HCT116 (cell line): ENCODE measurements around the gene TMTC1. TPM values are rescaled to one million over a fixed set of nuclear protein-coding genes. Genes with fewer than 3 reads are reported as not detected.

Experiments
- ATAC-seq: fragments of 200-7000 bp; cut with Tn5 transposase; 2 replicates; pipeline ENCODE4 v1.9.1; 2020; ENCODE audit warnings: mild to moderate bottlenecking, moderate library complexity
- BruUV-seq: library from RNA; stranded (reverse); fragments of 400-500 nt; replicated peaks from 2 replicates; lab custom pipeline; 2021; lab: Mats Ljungman, UMichigan
- CTCF ChIA-PET: fragments of 300-600 bp; sonication (Branson Sonifier 250); formaldehyde crosslinking; loops from one replicate; lab custom pipeline; 2021; ENCODE audit warnings: antibody characterized with exemption; lab: Charles Lee
- POLR2A ChIA-PET: fragments of 300-600, 350-600 bp; sonication (Branson Sonifier 250); formaldehyde crosslinking; loops from one replicate; lab custom pipeline; 2021; ENCODE audit warnings: antibody characterized with exemption; lab: Charles Lee
- RAD21 ChIA-PET, 2 experiments: fragments of 300-600 bp; sonication (Branson Sonifier 250); formaldehyde crosslinking; loops; one replicate each; lab custom pipeline; 2023; ENCODE audit warnings: low total read pairs in 2 of 2; ENCODE audit not compliant: uncharacterized antibody in 2 of 2, unreplicated experiment in 2 of 2, low non-redundant PET in 1 of 2; lab: Charles Lee
- DNase-seq: peaks from one replicate; pipeline ENCODE4 v3.0.0-alpha.2; 2010; ENCODE audit warnings: low read depth, low spot score
- H2AFZ ChIP-seq: fragments of 200-600 bp; shearing (Covaris generic), sonication (generic); 2 replicates; pipeline ENCODE4 v1.6.1; 2017; ENCODE audit warnings: low read depth, mixed run types, mixed read lengths, antibody characterized with exemption, low read length; ENCODE audit not compliant: poor library complexity, severe bottlenecking
- H3K27ac ChIP-seq: 2 replicates; pipeline ENCODE4 v1.5.1; 2012; ENCODE audit warnings: low read depth, low read length
- H3K27me3 ChIP-seq: fragments of 200-600 bp; sonication (generic); 2 replicates; pipeline ENCODE4 v1.6.1; 2016; ENCODE audit warnings: mixed run types, low read length, mixed read lengths; ENCODE audit not compliant: insufficient read depth
- H3K36me3 ChIP-seq, 2 experiments: fragments of 200-500 bp in 1 of 2; fragments of 200-600 bp in 1 of 2; sonication (Bioruptor generic) in 1 of 2; sonication (generic) in 1 of 2; 2 replicates each; pipeline versions ENCODE4 v1.5.1 to v1.6.1; 2014 to 2016; ENCODE audit warnings: low read length in 2 of 2, inconsistent platforms in 1 of 2, mixed read lengths in 1 of 2, mixed run types in 1 of 2; ENCODE audit not compliant: insufficient read depth in 2 of 2, control insufficient read depth in 1 of 2
- H3K4me1 ChIP-seq, 2 experiments: fragments of 200-600 bp in 1 of 2; sonication (generic) in 1 of 2; 2 replicates each; pipeline versions ENCODE4 v1.5.1 to v1.6.1; 2012 to 2017; ENCODE audit warnings: low read length in 2 of 2, inconsistent platforms in 1 of 2, mild to moderate bottlenecking in 1 of 2, mixed read lengths in 1 of 2, mixed run types in 1 of 2, moderate library complexity in 1 of 2; ENCODE audit not compliant: insufficient read depth in 2 of 2, control insufficient read depth in 1 of 2
- H3K4me2 ChIP-seq: fragments of 200-600 bp; sonication (generic); 2 replicates; pipeline ENCODE4 v1.6.1; 2017; ENCODE audit warnings: mixed run types, low read length, mixed read lengths
- H3K4me3 ChIP-seq, 2 experiments: fragments of 200-600 bp in 1 of 2; sonication (generic) in 1 of 2; replicated peaks in 1 of 2; 2 replicates each; pipeline ENCODE4 v1.5.1; 2011 to 2016; ENCODE audit warnings: low read length in 2 of 2, control low read depth in 1 of 2, low read depth in 1 of 2, mild to moderate bottlenecking in 1 of 2, mixed read lengths in 1 of 2, mixed run types in 1 of 2
- H3K79me2 ChIP-seq: fragments of 200-600 bp; sonication (generic); 2 replicates; pipeline ENCODE4 v1.6.1; 2017; ENCODE audit warnings: mild to moderate bottlenecking, mixed run types, low read length, moderate library complexity, mixed read lengths; ENCODE audit not compliant: insufficient read depth
- H3K9ac ChIP-seq: fragments of 200-600 bp; sonication (generic); 2 replicates; pipeline ENCODE4 v1.6.1; 2016; ENCODE audit warnings: low read length, mixed read lengths
- H3K9me2 ChIP-seq: fragments of 200-600 bp; sonication (generic), shearing (Covaris generic); 2 replicates; pipeline ENCODE4 v1.6.1; 2017; ENCODE audit warnings: mixed run types, mild to moderate bottlenecking, moderate library complexity; ENCODE audit not compliant: insufficient read depth
- H3K9me3 ChIP-seq, 2 experiments: fragments of 200-500 bp in 1 of 2; fragments of 200-600 bp in 1 of 2; sonication (Bioruptor generic) in 1 of 2; sonication (generic) in 1 of 2; 2 replicates each; pipeline ENCODE4 v1.6.1; 2014 to 2017; ENCODE audit warnings: low read length in 2 of 2, mixed read lengths in 2 of 2, inconsistent platforms in 1 of 2, low read depth in 1 of 2, mild to moderate bottlenecking in 1 of 2, mixed run types in 1 of 2, moderate library complexity in 1 of 2; ENCODE audit not compliant: control insufficient read depth in 1 of 2, insufficient read depth in 1 of 2
- H4K20me1 ChIP-seq: fragments of 200-600 bp; sonication (generic), shearing (Covaris generic); 2 replicates; pipeline ENCODE4 v1.6.1; 2017; ENCODE audit warnings: mixed run types, mild to moderate bottlenecking, moderate library complexity; ENCODE audit not compliant: insufficient read depth
- CBX3 ChIP-seq: IDR thresholded peaks from 2 replicates; pipeline ENCODE4 v1.6.1; 2012; ENCODE audit warnings: low read depth
- SP1 ChIP-seq: IDR thresholded peaks from 2 replicates; pipeline ENCODE4 v1.6.1; 2012; ENCODE audit warnings: low read depth
- ZNF274 ChIP-seq: fragments of 200-500 bp; sonication (Bioruptor generic); IDR thresholded peaks from 2 replicates; pipeline ENCODE4 v1.6.1; 2014; ENCODE audit warnings: mild to moderate bottlenecking, low read depth, low read length, inconsistent platforms
- intact Hi-C: fragments of 100-400 bp; cut with micrococcal nuclease; formaldehyde crosslinking; loops from 2 replicates; pipeline ENCODE4 v1.10.0; 2022
- total RNA-seq: library from RNA; stranded (reverse); gene quantifications from one replicate; pipeline ENCODE4 v1.2.1, GENCODE V29; 2021; ENCODE audit not compliant: unreplicated experiment
- TF ChIP-seq, protein P1 (sequence below): IDR thresholded peaks from 2 replicates; pipeline ENCODE4 v1.6.1; 2012

The TMTC1 gene
- total RNA-seq, 1 experiment from 2014 or later = 2.0 TPM

DNA sequence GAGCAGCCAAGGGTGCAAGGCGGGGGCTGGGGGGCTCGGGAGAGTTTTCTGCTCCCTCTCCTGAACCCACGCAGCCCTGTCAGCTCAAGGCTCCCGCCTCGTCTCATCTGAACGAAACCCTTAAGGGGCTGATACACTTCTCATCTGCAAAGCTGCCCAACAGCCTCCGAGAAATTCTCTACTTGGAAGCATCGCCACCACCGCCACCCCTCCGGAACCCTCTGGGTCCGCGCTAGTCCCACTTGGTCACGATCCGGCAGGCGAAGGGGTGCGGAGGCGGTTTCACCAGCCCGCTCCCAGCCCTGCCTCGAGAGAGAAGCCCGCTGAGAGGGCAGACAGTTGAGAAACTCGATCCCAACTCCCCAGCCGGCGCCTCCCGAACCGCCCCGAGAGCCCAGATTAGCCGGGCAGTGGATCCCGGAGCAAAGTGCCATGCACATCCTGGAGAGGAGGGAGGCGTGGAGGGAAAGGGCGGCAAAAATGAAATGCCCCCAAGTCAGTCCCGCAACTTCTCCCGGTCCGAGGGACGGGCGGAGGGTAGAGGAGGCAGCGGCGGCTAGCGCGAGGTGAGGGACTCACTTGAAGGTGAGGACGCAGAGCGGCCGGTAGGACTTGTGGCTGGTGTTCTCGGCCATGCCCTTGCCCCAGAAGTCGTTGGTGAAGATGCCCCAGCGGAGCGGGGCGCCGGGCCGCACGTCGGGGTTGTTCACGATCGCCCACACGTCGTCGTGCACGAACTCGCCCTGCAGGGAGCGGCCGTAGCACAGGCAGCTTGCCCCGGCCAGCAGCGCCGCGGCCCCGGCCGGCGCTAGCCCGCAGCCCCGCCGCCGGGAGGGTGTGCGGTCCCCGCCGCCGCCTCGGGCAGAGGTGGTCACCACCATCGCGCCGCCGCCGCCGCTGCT, 620 bp downstream of the TMTC1 start:
- Histone ChIP-seq H3K27me3 (no peaks in the 10 kb centered on the region), H3K36me3 (no peaks in the 10 kb centered on the region), H3K4me3 (peak overlapping the region; percentile 30 to 55), H3K9me2 (no peaks in the 10 kb centered on the region), H3K4me2 (peak overlapping the region; percentile 72), H4K20me1 (no peaks in the 10 kb centered on the region), H3K79me2 (no peaks in the 10 kb centered on the region), H3K9ac (no peak overlapping the region), H2AFZ (no peak overlapping the region), H3K27ac (no peak overlapping the region; the same call in 1 of the 2 replicates), H3K9me3 (no peaks in the 10 kb centered on the region), H3K4me1 (peaks cover 0 to 7% of the 10 kb centered on the region in 2 experiments; a peak in 1 of 4 replicates)
- no TSS peak for BruUV-seq
- ChIA-PET CTCF (no interaction called here), RAD21 (no interaction called here), POLR2A (no interaction called here)
- peak; percentile 62 for ATAC-seq
- DNase-seq = no peak
- intact Hi-C loops = no loop called here
- TF ChIP-seq, protein P1, sequence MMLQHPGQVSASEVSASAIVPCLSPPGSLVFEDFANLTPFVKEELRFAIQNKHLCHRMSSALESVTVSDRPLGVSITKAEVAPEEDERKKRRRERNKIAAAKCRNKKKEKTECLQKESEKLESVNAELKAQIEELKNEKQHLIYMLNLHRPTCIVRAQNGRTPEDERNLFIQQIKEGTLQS = no peak
- no peak for TF ChIP-seq CBX3

DNA sequence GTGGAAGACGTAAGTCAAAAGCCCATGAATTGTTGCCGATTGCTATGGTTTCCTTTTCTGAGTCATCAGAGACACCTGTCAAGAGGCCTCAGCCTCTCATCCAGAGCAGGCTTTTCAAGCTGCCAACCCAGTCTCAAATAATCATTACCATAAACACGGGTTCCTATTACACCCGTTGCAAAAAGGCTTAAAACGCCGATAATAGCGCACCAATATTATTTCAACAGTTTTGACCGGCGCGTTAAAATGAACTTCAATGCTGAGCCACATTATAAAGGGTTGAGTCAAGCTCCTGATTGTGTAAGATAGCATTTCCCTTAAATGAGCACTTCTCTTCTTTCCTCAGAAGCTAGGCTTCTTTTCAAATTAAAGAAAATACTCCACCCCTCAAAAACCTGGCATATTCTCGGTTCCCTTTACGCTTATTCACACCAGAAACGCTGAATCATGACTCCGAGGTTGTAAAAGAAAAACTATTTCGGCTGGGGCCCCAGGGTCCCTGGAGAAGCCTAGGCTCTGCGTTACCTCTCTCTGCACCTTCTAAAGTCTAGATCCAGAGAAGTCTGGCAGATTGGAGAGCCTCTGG, 1.4 kb downstream of the TMTC1 start:
- intact Hi-C loops = no loop called here
- H3K27me3 ChIP-seq = no peaks in the 10 kb centered on the region
- 0 out of 2 replicates have a peak overlapping the region, but pooled peaks have one; percentile 72 for H3K4me2 ChIP-seq
- TF ChIP-seq ZNF274 (no peak), SP1 (no peak)
- H3K27ac ChIP-seq = no peak overlapping the region
- no peaks in the 10 kb centered on the region for H3K36me3 ChIP-seq
- no peak for ATAC-seq
- CTCF ChIA-PET = no interaction called here
- DNase-seq = no peak
- peaks cover 0 to 7% of the 10 kb centered on the region in 2 experiments; a peak in 1 of 4 replicates for H3K4me1 ChIP-seq
- no peaks in the 10 kb centered on the region for H3K79me2 ChIP-seq
- H4K20me1 ChIP-seq = no peaks in the 10 kb centered on the region
- no peak overlapping the region for H2AFZ ChIP-seq
- H3K4me3 ChIP-seq = no peak overlapping the region
- RAD21 ChIA-PET = no interaction called here
- H3K9ac ChIP-seq = no peak overlapping the region
- no peaks in the 10 kb centered on the region for H3K9me2 ChIP-seq
- no peaks in the 10 kb centered on the region for H3K9me3 ChIP-seq
- POLR2A ChIA-PET = no interaction called here
- no TSS peak for BruUV-seq
